Coronary artery (tissue), 2 donors: ENCODE results near the gene TRABD2B.

Source experiments
- DNase-seq: peaks from one replicate; pipeline ENCODE4 v3.0.0-alpha.2; 2017; ENCODE audit warnings: low spot score
- H3K27ac ChIP-seq, 2 donors: fragments of 200-600 bp; sonication (generic); one replicate each; pipeline ENCODE4 v1.5.1; 2016 to 2019
- H3K4me3 ChIP-seq: fragments of 200-600 bp; sonication (generic); 2 replicates; pipeline ENCODE4 v1.5.1; 2016; ENCODE audit warnings: mild to moderate bottlenecking, moderate library complexity
- TF ChIP-seq, protein P1 (sequence below): fragments of 200-600 bp; sonication (generic); IDR thresholded peaks from one replicate; pipeline ENCODE4 v1.5.1; 2019; ENCODE audit warnings: antibody characterized with exemption

TRABD2B gene

GRCh38 chr1:47875036-47875435, 122.1 kb downstream of the TRABD2B start:
- Histone ChIP-seq H3K27ac (peak overlapping the region in 1 of 2 donors; percentile 26), H3K4me3 (no peak overlapping the region)
- DNase-seq: no peak
- TF ChIP-seq, protein P1, sequence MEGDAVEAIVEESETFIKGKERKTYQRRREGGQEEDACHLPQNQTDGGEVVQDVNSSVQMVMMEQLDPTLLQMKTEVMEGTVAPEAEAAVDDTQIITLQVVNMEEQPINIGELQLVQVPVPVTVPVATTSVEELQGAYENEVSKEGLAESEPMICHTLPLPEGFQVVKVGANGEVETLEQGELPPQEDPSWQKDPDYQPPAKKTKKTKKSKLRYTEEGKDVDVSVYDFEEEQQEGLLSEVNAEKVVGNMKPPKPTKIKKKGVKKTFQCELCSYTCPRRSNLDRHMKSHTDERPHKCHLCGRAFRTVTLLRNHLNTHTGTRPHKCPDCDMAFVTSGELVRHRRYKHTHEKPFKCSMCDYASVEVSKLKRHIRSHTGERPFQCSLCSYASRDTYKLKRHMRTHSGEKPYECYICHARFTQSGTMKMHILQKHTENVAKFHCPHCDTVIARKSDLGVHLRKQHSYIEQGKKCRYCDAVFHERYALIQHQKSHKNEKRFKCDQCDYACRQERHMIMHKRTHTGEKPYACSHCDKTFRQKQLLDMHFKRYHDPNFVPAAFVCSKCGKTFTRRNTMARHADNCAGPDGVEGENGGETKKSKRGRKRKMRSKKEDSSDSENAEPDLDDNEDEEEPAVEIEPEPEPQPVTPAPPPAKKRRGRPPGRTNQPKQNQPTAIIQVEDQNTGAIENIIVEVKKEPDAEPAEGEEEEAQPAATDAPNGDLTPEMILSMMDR: no peak

- Histone ChIP-seq H3K27ac (no peak overlapping the region), H3K4me3 (no peak overlapping the region)
- TF ChIP-seq, protein P1: no peak
- no peak for DNase-seq
Measured at GRCh38 chr1:47873337-47873736, 123.8 kb downstream of the TRABD2B start.

GRCh38 chr1:47872886-47873285, 124.3 kb downstream of the TRABD2B start:
- DNase-seq: no peak
- TF ChIP-seq, protein P1: no peak
- Histone ChIP-seq H3K4me3 (no peak overlapping the region), H3K27ac (no peak overlapping the region)

GRCh38 chr1:47871799-47872353, 125.3 kb downstream of the TRABD2B start:
- H3K27ac ChIP-seq: peak overlapping the region; percentile 43 to 81
- TF ChIP-seq, protein P1: no peak
- no peak for DNase-seq
- H3K4me3 ChIP-seq: no peak overlapping the region

GRCh38 chr1:47870946-47871676, 126.1 kb downstream of the TRABD2B start:
- peak overlapping the region; percentile 43 to 81 for H3K27ac ChIP-seq
- DNase-seq: no peak

GRCh38 chr1:47870480-47870879, 126.7 kb downstream of the TRABD2B start:
- DNase-seq: no peak
- Histone ChIP-seq H3K4me3 (no peak overlapping the region), H3K27ac (no peak overlapping the region)
- TF ChIP-seq, protein P1: no peak

More at GRCh38 chr1:47870946-47871676, 126.1 kb downstream of the TRABD2B start:
- TF ChIP-seq, protein P1: no peak
- no peak overlapping the region for H3K4me3 ChIP-seq

DNA sequence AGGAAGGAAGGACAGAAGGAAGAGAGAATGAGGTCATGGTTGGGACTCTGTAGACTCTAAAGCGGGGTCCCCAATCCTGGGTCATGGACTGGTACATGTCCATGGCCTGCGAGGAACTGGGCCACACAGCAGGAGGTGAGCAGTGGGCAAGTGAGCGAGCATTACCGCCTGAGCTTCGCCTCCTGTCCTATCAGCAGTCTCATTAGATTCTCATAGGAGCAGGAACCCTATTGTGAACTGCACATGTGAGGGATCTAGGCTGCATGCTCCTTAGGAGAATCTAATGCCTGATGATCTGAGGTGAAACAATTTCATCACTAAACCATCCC, 128.9 kb downstream of the TRABD2B start:
- Histone ChIP-seq H3K4me3 (no peak overlapping the region), H3K27ac (peak overlapping the region in 1 of 2 donors; percentile 24)
- TF ChIP-seq, protein P1: no peak
- no peak for DNase-seq
